HEK293 (cell line): ENCODE measurements around the gene SCRT2.

ENCODE experiments used
- GLI2 ChIP-seq: fragments of 450-650 bp; formaldehyde crosslinking; IDR thresholded peaks from 2 replicates; pipeline ENCODE4; 2017; ENCODE audit warnings: missing biosample characterization, missing genetic modification characterization, low read depth, borderline replicate concordance
- KLF8 ChIP-seq: fragments of 450-650 bp; formaldehyde crosslinking; IDR thresholded peaks from 2 replicates; pipeline ENCODE4 v1.5.1; 2016; ENCODE audit warnings: missing biosample characterization, missing genetic modification characterization
- PRDM1 ChIP-seq: fragments of 450-650 bp; formaldehyde crosslinking; IDR thresholded peaks from 2 replicates; pipeline ENCODE4; 2016; ENCODE audit warnings: missing biosample characterization, missing genetic modification characterization
- TCF7L2 ChIP-seq: IDR thresholded peaks from 2 replicates; pipeline ENCODE4 v1.6.1; 2011; ENCODE audit warnings: low read depth, mild to moderate bottlenecking, inconsistent platforms, low read length, moderate library complexity, borderline replicate concordance
- TSHZ1 ChIP-seq: fragments of 450-650 bp; formaldehyde crosslinking; IDR thresholded peaks from 2 replicates; pipeline ENCODE4 v1.5.1; 2016; ENCODE audit warnings: missing biosample characterization, missing genetic modification characterization, borderline replicate concordance
- YY1 ChIP-seq: fragments of 450-650 bp; formaldehyde crosslinking; IDR thresholded peaks from 2 replicates; pipeline ENCODE4 v1.5.1; 2018; ENCODE audit warnings: missing biosample characterization, missing genetic modification characterization
- ZBTB20 ChIP-seq: fragments of 450-650 bp; formaldehyde crosslinking; IDR thresholded peaks from 2 replicates; pipeline ENCODE4 v1.5.1; 2016; ENCODE audit warnings: missing biosample characterization, missing genetic modification characterization
- ZBTB21 ChIP-seq: fragments of 450-650 bp; formaldehyde crosslinking; IDR thresholded peaks from 2 replicates; pipeline ENCODE4 v1.5.1; 2017; ENCODE audit warnings: missing biosample characterization, missing genetic modification characterization
- ZFP3 ChIP-seq: fragments of 450-650 bp; formaldehyde crosslinking; IDR thresholded peaks from 2 replicates; pipeline ENCODE4 v1.5.1; 2016; ENCODE audit warnings: low read depth, missing biosample characterization, missing genetic modification characterization
- ZNF114 ChIP-seq: fragments of 450-650 bp; formaldehyde crosslinking; IDR thresholded peaks from 2 replicates; pipeline ENCODE4 v1.5.0; 2017; ENCODE audit warnings: missing biosample characterization, missing genetic modification characterization
- ZNF132 ChIP-seq: fragments of 450-650 bp; formaldehyde crosslinking; IDR thresholded peaks from 2 replicates; pipeline ENCODE4 v1.5.1; 2017; ENCODE audit warnings: missing biosample characterization, missing genetic modification characterization, borderline replicate concordance
- ZNF174 ChIP-seq: fragments of 450-650 bp; formaldehyde crosslinking; IDR thresholded peaks from 2 replicates; pipeline ENCODE4 v1.5.0; 2017; ENCODE audit warnings: missing biosample characterization, mild to moderate bottlenecking, missing genetic modification characterization
- ZNF175 ChIP-seq: fragments of 450-650 bp; formaldehyde crosslinking; IDR thresholded peaks from 2 replicates; pipeline ENCODE4 v1.5.1; 2016; ENCODE audit warnings: missing biosample characterization, missing genetic modification characterization
- ZNF202 ChIP-seq: fragments of 450-650 bp; formaldehyde crosslinking; IDR thresholded peaks from 2 replicates; pipeline ENCODE4 v1.5.1; 2016; ENCODE audit warnings: missing biosample characterization, missing genetic modification characterization, borderline replicate concordance
- ZNF24 ChIP-seq: fragments of 450-650 bp; formaldehyde crosslinking; IDR thresholded peaks from 2 replicates; pipeline ENCODE4 v1.5.1; 2016; ENCODE audit warnings: missing biosample characterization, missing genetic modification characterization
- ZNF324 ChIP-seq: fragments of 450-650 bp; formaldehyde crosslinking; IDR thresholded peaks from 2 replicates; pipeline ENCODE4 v1.5.1; 2016; ENCODE audit warnings: missing biosample characterization, missing genetic modification characterization
- ZNF335 ChIP-seq: fragments of 450-650 bp; formaldehyde crosslinking; conservative IDR thresholded peaks from 2 replicates; pipeline ENCODE4 v1.5.1; 2016; ENCODE audit warnings: missing biosample characterization, missing genetic modification characterization
- ZNF37A ChIP-seq: fragments of 450-650 bp; IDR thresholded peaks from 2 replicates; pipeline ENCODE4 v1.5.1; 2018; ENCODE audit warnings: missing biosample characterization, missing genetic modification characterization
- ZNF548 ChIP-seq: fragments of 450-650 bp; formaldehyde crosslinking; IDR thresholded peaks from 2 replicates; pipeline ENCODE4 v1.5.1; 2016; ENCODE audit warnings: missing biosample characterization, missing genetic modification characterization
- ZNF600 ChIP-seq: fragments of 450-650 bp; formaldehyde crosslinking; IDR thresholded peaks from 2 replicates; pipeline ENCODE4 v1.5.1; 2016; ENCODE audit warnings: missing biosample characterization, missing genetic modification characterization
- TF ChIP-seq, protein P1 (sequence below): fragments of 450-650 bp; formaldehyde crosslinking; IDR thresholded peaks from 2 replicates; pipeline ENCODE4 v1.5.1; 2016; ENCODE audit warnings: missing biosample characterization, missing genetic modification characterization
- TF ChIP-seq, protein P2 (sequence below): fragments of 450-650 bp; formaldehyde crosslinking; IDR thresholded peaks from 2 replicates; pipeline ENCODE4 v1.5.1; 2016; ENCODE audit warnings: missing biosample characterization, missing genetic modification characterization, low read depth
- TF ChIP-seq, protein P3 (sequence below): fragments of 450-650 bp; formaldehyde crosslinking; IDR thresholded peaks from 2 replicates; pipeline ENCODE4 v1.5.0; 2017; ENCODE audit warnings: missing biosample characterization, missing genetic modification characterization, borderline replicate concordance
- TF ChIP-seq, protein P4 (sequence below): fragments of 450-650 bp; formaldehyde crosslinking; IDR thresholded peaks from 2 replicates; pipeline ENCODE4 v1.5.1; 2017; ENCODE audit warnings: missing biosample characterization, missing genetic modification characterization
- TF ChIP-seq, protein P5 (sequence below): fragments of 450-650 bp; formaldehyde crosslinking; IDR thresholded peaks from 2 replicates; pipeline ENCODE4 v1.5.1; 2016; ENCODE audit warnings: missing biosample characterization, missing genetic modification characterization

Gene SCRT2

GRCh38 chr20:645318-646106, 30.1 kb downstream of the SCRT2 start (continued):
- TF ChIP-seq ZNF324 (tag by site-specific recombination) (no peak), ZNF175 (no peak), ZNF600 (tag by site-specific recombination) (peak; percentile 63), ZNF114 (tag by site-specific recombination) (no peak), TSHZ1 (tag by site-specific recombination) (no peak), KLF8 (tag by site-specific recombination) (no peak), ZNF335 (tag by site-specific recombination) (no peak), ZBTB21 (tag by site-specific recombination) (no peak), ZNF24 (tag by site-specific recombination) (no peak), ZBTB20 (tag by site-specific recombination) (no peak), ZNF37A (no peak), ZFP3 (tag by site-specific recombination) (no peak), YY1 (tag by site-specific recombination) (no peak), ZNF174 (no peak), ZNF202 (no peak), TCF7L2 (no peak), GLI2 (tag by site-specific recombination) (no peak), ZNF548 (tag by site-specific recombination) (no peak), PRDM1 (no peak), ZNF132 (tag by site-specific recombination) (no peak)
- TF ChIP-seq, protein P1, sequence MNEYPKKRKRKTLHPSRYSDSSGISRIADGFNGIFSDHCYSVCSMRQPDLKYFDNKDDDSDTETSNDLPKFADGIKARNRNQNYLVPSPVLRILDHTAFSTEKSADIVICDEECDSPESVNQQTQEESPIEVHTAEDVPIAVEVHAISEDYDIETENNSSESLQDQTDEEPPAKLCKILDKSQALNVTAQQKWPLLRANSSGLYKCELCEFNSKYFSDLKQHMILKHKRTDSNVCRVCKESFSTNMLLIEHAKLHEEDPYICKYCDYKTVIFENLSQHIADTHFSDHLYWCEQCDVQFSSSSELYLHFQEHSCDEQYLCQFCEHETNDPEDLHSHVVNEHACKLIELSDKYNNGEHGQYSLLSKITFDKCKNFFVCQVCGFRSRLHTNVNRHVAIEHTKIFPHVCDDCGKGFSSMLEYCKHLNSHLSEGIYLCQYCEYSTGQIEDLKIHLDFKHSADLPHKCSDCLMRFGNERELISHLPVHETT, result no peak
- TF ChIP-seq, protein P2, sequence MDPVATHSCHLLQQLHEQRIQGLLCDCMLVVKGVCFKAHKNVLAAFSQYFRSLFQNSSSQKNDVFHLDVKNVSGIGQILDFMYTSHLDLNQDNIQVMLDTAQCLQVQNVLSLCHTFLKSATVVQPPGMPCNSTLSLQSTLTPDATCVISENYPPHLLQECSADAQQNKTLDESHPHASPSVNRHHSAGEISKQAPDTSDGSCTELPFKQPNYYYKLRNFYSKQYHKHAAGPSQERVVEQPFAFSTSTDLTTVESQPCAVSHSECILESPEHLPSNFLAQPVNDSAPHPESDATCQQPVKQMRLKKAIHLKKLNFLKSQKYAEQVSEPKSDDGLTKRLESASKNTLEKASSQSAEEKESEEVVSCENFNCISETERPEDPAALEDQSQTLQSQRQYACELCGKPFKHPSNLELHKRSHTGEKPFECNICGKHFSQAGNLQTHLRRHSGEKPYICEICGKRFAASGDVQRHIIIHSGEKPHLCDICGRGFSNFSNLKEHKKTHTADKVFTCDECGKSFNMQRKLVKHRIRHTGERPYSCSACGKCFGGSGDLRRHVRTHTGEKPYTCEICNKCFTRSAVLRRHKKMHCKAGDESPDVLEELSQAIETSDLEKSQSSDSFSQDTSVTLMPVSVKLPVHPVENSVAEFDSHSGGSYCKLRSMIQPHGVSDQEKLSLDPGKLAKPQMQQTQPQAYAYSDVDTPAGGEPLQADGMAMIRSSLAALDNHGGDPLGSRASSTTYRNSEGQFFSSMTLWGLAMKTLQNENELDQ (tag by site-specific recombination), result no peak
- TF ChIP-seq, protein P3, sequence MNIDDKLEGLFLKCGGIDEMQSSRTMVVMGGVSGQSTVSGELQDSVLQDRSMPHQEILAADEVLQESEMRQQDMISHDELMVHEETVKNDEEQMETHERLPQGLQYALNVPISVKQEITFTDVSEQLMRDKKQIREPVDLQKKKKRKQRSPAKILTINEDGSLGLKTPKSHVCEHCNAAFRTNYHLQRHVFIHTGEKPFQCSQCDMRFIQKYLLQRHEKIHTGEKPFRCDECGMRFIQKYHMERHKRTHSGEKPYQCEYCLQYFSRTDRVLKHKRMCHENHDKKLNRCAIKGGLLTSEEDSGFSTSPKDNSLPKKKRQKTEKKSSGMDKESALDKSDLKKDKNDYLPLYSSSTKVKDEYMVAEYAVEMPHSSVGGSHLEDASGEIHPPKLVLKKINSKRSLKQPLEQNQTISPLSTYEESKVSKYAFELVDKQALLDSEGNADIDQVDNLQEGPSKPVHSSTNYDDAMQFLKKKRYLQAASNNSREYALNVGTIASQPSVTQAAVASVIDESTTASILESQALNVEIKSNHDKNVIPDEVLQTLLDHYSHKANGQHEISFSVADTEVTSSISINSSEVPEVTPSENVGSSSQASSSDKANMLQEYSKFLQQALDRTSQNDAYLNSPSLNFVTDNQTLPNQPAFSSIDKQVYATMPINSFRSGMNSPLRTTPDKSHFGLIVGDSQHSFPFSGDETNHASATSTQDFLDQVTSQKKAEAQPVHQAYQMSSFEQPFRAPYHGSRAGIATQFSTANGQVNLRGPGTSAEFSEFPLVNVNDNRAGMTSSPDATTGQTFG (tag by site-specific recombination), result no peak
- TF ChIP-seq, protein P4, sequence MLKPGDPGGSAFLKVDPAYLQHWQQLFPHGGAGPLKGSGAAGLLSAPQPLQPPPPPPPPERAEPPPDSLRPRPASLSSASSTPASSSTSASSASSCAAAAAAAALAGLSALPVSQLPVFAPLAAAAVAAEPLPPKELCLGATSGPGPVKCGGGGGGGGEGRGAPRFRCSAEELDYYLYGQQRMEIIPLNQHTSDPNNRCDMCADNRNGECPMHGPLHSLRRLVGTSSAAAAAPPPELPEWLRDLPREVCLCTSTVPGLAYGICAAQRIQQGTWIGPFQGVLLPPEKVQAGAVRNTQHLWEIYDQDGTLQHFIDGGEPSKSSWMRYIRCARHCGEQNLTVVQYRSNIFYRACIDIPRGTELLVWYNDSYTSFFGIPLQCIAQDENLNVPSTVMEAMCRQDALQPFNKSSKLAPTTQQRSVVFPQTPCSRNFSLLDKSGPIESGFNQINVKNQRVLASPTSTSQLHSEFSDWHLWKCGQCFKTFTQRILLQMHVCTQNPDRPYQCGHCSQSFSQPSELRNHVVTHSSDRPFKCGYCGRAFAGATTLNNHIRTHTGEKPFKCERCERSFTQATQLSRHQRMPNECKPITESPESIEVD (tag by site-specific recombination), result no peak
- TF ChIP-seq, protein P5, sequence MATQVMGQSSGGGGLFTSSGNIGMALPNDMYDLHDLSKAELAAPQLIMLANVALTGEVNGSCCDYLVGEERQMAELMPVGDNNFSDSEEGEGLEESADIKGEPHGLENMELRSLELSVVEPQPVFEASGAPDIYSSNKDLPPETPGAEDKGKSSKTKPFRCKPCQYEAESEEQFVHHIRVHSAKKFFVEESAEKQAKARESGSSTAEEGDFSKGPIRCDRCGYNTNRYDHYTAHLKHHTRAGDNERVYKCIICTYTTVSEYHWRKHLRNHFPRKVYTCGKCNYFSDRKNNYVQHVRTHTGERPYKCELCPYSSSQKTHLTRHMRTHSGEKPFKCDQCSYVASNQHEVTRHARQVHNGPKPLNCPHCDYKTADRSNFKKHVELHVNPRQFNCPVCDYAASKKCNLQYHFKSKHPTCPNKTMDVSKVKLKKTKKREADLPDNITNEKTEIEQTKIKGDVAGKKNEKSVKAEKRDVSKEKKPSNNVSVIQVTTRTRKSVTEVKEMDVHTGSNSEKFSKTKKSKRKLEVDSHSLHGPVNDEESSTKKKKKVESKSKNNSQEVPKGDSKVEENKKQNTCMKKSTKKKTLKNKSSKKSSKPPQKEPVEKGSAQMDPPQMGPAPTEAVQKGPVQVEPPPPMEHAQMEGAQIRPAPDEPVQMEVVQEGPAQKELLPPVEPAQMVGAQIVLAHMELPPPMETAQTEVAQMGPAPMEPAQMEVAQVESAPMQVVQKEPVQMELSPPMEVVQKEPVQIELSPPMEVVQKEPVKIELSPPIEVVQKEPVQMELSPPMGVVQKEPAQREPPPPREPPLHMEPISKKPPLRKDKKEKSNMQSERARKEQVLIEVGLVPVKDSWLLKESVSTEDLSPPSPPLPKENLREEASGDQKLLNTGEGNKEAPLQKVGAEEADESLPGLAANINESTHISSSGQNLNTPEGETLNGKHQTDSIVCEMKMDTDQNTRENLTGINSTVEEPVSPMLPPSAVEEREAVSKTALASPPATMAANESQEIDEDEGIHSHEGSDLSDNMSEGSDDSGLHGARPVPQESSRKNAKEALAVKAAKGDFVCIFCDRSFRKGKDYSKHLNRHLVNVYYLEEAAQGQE, result no peak
